Activated CD4-positive, CD25-positive, alpha-beta regulatory T cell treated with anti-CD3 and anti-CD28 coated beads, Interleukin-2, amount 50 U/mL, for 24 hours (primary cell): Measurements from ENCODE around the gene KATNIP.

Source experiments
- ATAC-seq, 2 donors: fragments of 150-1000 bp; cut with Tn5 transposase; one replicate each; pipeline ENCODE4 v1.10.0; 2021; ENCODE audit warnings: mild to moderate bottlenecking in 1 of 2, moderate library complexity in 1 of 2

KATNIP gene

GRCh38 chr16:27549746-27550581 is at the start of gene KATNIP, which contains the start of gene GTF3C1:
TSS of gene KATNIP (plus strand) at chr16:27550144. CDS start at chr16:27550171, 27 bp downstream.
TSS of gene GTF3C1 (minus strand) at chr16:27549913. CDS start at chr16:27549890, 23 bp downstream.
- ATAC-seq, result peak; percentile 98

DNA sequence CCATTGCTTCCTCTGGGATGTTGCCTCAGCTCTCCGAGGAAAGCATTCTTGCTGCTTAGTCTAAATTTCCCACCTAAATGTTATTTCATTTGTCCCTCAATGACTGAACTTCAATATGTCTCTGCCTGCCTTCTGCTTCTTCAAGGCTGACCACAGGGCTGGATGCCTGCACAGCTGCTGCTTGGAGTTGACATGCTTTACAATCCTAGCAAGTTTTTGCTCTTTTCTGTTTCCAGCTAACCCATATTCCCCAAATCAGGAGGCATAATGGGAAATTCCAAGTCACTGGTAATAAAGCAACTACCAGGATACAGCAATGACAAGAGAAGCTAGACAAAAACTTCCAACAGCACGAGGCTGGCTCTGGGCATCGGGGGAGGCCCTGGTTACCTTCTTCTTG is 49.1 kb upstream of the KATNIP start:
- no peak for ATAC-seq

DNA sequence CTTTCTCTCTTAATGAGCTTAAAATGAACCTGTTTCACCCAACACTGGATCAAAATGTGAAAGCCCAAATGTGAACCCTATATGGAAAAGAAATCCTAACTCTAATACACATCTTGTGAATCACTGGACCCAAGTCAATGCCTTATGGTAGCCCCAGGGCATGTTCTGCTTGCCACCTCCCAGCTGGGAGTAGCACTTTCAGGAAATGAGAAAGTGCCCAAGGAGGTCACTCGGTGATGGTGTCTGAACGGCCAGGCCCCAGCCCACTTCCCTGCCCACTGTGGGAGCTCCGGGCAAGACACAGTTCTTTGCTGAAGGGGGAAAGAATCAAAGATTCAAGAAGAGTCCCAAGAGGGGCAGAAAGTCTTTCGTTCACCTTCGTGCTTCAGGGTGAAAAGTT is 46.3 kb upstream of the KATNIP start:
- no peak for ATAC-seq

- ATAC-seq, result no peak
These were observed 44.4 kb upstream of the KATNIP start for GRCh38 chr16:27505297-27506236.

GRCh38 chr16:27506771-27507170 is 43.2 kb upstream of the KATNIP start:
- no peak for ATAC-seq

DNA sequence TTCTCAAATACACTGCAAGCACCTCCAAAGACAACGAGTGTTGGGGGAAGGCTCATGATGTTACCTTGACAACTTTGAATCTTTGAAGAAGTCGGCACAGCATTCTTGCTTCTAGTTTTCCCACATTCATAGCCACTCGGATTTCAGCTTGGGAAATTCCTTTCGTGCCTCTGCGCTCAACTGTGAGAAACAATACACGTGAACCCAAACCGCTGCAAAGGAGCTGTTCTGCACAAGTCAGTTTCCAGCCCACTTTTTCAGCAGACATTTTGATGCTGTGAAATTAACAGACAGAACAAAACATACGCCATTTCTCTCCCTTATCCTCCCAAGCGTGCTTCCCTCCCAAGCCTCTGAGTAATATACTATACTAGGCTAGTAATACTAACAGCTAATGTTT is 41.5 kb upstream of the KATNIP start:
- no peak for ATAC-seq

DNA sequence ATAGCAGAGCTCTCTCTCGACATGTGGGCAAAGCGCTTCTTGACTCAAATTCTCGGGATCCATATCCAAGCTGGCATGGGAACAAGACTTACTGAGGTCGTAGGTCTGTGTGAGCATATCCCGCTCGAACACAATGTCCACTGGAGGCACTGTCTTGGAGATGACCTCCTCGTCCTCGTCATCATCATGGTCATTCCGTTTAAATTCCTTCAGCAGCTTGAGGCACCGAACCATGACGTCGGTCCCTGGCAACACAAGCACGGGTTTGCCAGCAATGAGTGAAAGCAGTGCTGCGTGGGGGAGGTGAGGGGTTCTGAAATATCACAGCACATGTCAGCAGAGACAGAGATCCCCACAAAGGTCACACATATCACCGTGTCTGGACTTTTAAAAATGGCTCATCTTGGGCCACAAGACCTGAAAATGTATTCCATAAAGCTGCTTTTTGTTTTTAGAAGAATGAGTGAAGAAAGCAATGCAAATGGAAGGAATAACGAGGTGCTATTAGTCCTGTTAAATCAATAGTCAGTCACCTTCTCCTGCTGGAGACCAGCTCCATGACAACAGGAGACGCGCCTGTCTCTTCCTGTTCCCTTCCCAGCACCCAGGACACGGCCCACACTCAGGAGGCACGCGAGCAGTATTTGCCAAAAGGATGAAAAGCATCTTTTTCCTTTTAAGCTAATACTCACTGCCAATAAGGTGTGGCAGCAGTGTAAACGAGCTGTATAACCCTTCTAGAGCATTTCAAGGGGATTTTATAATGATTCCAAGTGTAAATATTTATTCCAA is 38.1 kb upstream of the KATNIP start:
- no peak for ATAC-seq

- ATAC-seq, result no peak
These were observed 35.1 kb upstream of the KATNIP start for GRCh38 chr16:27514806-27515205.

GRCh38 chr16:27515874-27516353 is 34.0 kb upstream of the KATNIP start:
- peak in 1 of 2 donors; percentile 64 for ATAC-seq

DNA sequence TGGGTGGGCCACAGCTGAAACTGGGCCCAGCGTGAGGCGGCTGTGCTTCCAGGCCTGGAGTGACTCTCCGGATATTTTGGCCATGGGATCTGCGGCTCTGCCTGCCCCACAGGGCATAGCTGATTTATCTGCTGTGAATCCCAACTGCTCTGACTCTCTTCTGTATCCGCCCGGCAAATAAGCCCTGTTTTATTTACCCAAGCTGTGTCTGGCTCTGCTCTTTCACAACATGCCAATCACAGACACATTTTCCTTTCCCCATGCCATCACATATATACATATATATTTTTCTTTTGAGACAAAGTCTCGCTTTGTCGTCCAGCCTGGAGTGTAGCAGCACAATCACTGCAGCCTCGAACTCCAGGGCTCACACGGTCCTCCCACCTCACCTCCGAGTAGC is 33.6 kb upstream of the KATNIP start:
- no peak for ATAC-seq

- ATAC-seq, result no peak
These were observed 32.3 kb upstream of the KATNIP start for GRCh38 chr16:27517664-27518063.

DNA sequence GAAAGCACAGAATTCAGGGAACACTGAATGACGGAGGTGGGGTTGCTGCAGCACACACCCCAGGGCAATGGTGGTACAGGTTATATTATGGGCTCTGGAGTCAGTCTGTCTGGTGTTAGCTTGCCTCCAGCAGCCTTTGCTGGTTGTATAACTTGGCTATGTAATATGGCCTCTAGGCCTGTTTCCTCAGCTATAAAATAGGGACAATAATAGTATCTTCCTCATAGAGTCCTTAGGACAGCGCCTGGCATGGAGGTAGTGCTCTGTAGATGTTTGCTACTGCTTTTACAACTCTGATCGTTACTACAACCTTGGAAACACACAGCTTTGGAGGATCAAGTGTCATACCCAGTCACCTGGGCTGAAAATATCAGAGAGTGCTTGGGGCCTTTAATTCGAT is 31.7 kb upstream of the KATNIP start:
- no peak for ATAC-seq

DNA sequence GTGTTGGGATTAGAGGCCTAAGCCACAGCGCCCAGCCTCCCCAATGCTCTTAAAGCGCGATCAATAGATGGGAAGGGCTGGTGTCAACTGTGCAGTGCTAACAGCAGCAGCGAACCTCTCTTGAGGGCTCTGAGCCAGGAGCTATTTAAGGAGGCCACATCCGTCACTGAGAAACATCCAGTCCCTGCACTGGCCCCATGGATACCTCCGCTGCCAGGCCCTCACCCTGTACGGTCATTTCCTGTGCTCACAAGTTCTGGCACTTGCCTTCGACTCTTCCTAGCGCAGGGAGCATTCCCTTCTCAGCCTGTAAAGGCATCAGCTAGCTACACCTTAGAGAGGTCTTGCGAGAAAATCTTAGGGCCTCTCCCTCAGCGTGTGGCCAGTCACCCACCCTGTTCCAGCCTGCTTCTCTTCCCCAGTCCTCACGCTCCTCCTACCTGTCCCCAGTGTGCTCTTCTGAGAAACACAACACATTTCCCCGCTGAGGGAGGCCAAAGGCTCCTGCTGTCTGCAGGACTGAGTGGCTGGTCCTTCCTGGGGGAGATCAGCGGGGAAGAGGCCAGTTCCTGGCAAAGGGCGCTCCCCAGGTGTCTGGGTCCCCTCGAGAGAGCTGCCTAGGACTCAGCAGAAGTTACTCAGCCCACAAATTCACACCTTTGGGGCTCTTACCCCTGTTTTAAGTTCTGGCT is 28.8 kb upstream of the KATNIP start:
- no peak for ATAC-seq

GRCh38 chr16:27522173-27522707 is 27.7 kb upstream of the KATNIP start:
- ATAC-seq, result no peak

GRCh38 chr16:27526180-27526579 is 23.8 kb upstream of the KATNIP start:
- ATAC-seq, result no peak

GRCh38 chr16:27528294-27528693 is 21.6 kb upstream of the KATNIP start:
- ATAC-seq, result no peak

DNA sequence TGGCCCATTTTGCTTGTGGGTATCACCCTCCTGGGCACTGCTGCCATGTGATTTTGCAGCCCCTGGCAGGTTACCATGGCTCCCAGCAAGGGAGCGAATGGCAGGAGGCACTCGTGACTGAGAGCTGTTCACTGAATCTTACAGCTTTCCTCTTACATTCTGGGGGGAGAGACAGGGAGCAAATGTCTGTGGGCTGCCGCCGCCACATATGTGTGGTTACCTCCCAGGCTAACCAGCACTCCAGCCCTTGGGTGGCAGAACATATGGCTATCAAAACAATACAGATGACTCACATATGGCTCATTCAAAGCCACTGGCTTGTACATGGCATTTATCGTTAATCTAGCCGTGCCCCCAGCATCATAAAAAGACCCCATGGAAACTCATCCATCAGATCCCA is 20.0 kb upstream of the KATNIP start:
- no peak for ATAC-seq

DNA sequence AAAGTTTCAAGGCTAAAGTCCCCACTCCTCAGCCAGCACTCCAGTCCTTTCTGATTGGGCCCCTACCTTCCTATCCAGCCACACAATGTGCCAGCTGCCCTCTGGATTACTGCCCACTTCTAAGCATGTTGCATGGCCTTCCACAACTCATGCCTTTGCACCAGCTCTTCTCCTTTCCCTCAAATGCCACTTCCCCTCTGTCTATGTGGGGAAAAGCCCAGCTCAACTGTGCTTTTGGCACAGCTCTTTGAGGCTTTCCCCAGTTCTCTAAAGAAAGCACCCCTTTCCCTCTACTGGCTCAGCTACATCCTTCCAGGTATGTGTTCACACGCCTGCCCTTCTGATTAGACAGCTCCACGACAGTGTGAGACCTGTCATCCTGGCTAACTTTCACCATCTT is 18.8 kb upstream of the KATNIP start:
- no peak for ATAC-seq

GRCh38 chr16:27531826-27532800 is 17.8 kb upstream of the KATNIP start:
- no peak for ATAC-seq

DNA sequence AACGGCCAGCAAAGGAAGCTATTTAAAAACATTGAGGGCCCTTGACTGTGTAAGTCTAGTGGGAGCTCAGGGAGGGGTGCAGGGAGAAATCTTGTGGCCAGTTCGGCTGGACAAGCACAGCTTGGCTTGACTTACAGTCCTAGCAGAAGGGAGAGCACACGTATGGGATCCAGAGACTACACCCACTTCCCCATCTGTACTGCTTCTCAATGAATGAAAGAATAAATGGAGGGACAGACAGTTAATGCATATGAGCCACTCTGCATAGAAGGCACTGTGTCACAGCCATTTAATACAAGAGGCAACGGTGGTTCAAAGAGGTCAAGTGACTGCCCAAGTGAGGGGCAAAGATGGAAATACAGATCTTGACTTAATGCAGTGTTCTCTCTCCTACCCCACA is 15.7 kb upstream of the KATNIP start:
- ATAC-seq, result no peak
